DOHH2 (cell line): ENCODE measurements around the gene ARMC9.
"Not testable (repeated sequence)": the region's sequence is repeated elsewhere in the genome, so short reads cannot be mapped to it uniquely, and the experiment has no call there.

Experiments
- H3F3A ChIP-seq: fragments of 200-600 bp; sonication (generic), shearing (Covaris generic); 2 replicates; pipeline ENCODE4 v1.6.0; 2016; ENCODE audit warnings: antibody characterized with exemption, mild to moderate bottlenecking; ENCODE audit not compliant: control insufficient read depth, insufficient read depth
- H3K27ac ChIP-seq: fragments of 200-600 bp; sonication (generic); 2 replicates; pipeline ENCODE4 v1.5.1; 2014; ENCODE audit warnings: low read depth, mild to moderate bottlenecking, low read length, moderate library complexity
- H3K27me3 ChIP-seq: fragments of 200-600 bp; sonication (generic); 2 replicates; pipeline ENCODE4 v1.6.1; 2014; ENCODE audit warnings: mild to moderate bottlenecking, low read length, mixed read lengths; ENCODE audit not compliant: control insufficient read depth
- H3K36me3 ChIP-seq: fragments of 200-600 bp; sonication (generic); 2 replicates; pipeline ENCODE4 v1.6.1; 2014; ENCODE audit warnings: mild to moderate bottlenecking, low read length, moderate library complexity, mixed read lengths; ENCODE audit not compliant: control insufficient read depth
- H3K4me1 ChIP-seq: fragments of 200-600 bp; sonication (generic); 2 replicates; pipeline ENCODE4 v1.6.1; 2014; ENCODE audit warnings: mild to moderate bottlenecking, low read length, mixed read lengths; ENCODE audit not compliant: control insufficient read depth
- H3K4me2 ChIP-seq: fragments of 200-600 bp; sonication (generic); 2 replicates; pipeline ENCODE4 v1.6.0; 2014; ENCODE audit warnings: mild to moderate bottlenecking, low read length, moderate library complexity
- H3K4me3 ChIP-seq: fragments of 200-600 bp; sonication (generic); 2 replicates; pipeline ENCODE4 v1.5.1; 2014; ENCODE audit warnings: mild to moderate bottlenecking, low read length, mixed read lengths
- H3K79me2 ChIP-seq: fragments of 200-600 bp; sonication (generic); 2 replicates; pipeline ENCODE4 v1.6.1; 2014; ENCODE audit warnings: mild to moderate bottlenecking, low read length, mixed read lengths; ENCODE audit not compliant: control insufficient read depth
- H3K9me2 ChIP-seq: fragments of 200-600 bp; sonication (generic); replicated peaks from 2 replicates; pipeline ENCODE4 v1.6.1; 2014; ENCODE audit warnings: mild to moderate bottlenecking, low read length, mixed read lengths; ENCODE audit not compliant: control insufficient read depth
- H3K9me3 ChIP-seq: fragments of 200-600 bp; sonication (generic); 2 replicates; pipeline ENCODE4 v1.6.1; 2014; ENCODE audit warnings: antibody characterized with exemption, low read length, mixed read lengths; ENCODE audit not compliant: control insufficient read depth, insufficient read depth
- H4K20me1 ChIP-seq: fragments of 200-600 bp; sonication (generic); 2 replicates; pipeline ENCODE4 v1.6.0; 2014; ENCODE audit warnings: low read depth, mild to moderate bottlenecking, antibody characterized with exemption, low read length, moderate library complexity; ENCODE audit not compliant: control insufficient read depth, insufficient read depth
- CTCF ChIP-seq: fragments of 200-600 bp; sonication (generic); IDR thresholded peaks from one replicate; pipeline ENCODE4 v1.5.1; 2014; ENCODE audit warnings: antibody characterized with exemption, mild to moderate bottlenecking, low read depth, low read length; ENCODE audit not compliant: poor library complexity, severe bottlenecking
- EZH2phosphoT487 ChIP-seq: fragments of 200-600 bp; sonication (generic); IDR thresholded peaks from 2 replicates; pipeline ENCODE4 v1.6.1; 2017; ENCODE audit warnings: borderline replicate concordance, mild to moderate bottlenecking, antibody characterized with exemption, low read length, moderate library complexity, mixed read lengths

The ARMC9 gene

DNA sequence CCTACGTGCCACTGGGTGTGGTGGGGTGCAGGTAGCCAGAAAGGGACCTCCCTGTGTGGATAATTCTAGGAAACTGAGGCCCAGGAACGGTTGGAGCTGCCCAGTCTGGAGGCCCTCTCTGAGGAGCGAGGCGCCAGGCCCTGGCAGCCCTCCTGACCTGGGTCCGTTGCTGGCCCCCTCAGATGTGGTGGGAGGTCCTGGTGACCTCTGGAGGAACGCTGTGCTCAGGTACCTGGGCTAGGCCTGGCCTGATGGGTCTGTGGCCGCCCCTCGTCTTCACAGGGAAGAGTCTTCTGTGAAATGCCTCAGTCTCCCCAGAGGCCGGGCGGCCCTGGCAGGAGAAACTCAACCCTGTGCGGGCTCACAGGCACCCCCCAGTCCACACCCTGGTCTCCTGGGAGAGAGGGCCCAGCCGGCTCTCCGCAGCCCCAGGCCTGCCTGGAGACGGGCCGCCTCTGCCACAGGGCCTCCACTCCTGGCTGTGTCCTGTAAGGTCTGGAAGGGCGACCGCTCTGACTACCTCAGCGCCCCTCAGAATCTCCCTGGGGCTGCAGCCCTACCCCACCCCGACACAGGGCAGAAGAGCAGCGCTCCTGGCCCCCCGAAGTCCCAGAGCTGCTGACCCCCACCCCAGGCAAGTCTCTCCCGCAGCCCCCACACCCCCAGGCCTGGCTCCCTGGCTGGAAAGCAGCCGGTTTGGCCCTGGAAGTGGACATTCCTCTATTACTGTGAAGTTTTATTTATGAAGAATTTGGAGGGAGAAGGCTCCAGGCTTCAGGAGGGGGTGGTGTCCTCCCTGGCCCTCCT is 200.8 kb downstream of the ARMC9 start:
- TF ChIP-seq EZH2phosphoT487 (no peak), CTCF (no peak)
- no peaks in the 10 kb centered on the region for H3K9me2 ChIP-seq
- H4K20me1 ChIP-seq: no peaks in the 10 kb centered on the region
- peaks cover 10% of the 10 kb centered on the region; the same call in 1 of the 2 replicates for H3K36me3 ChIP-seq
- no peaks in the 10 kb centered on the region for H3K27me3 ChIP-seq
- H3F3A ChIP-seq: peaks cover 8% of the 10 kb centered on the region
- no peak overlapping the region for H3K27ac ChIP-seq
- no peaks in the 10 kb centered on the region for H3K9me3 ChIP-seq
- H3K4me3 ChIP-seq: no peak overlapping the region
- peaks cover 24% of the 10 kb centered on the region for H3K4me1 ChIP-seq
- H3K79me2 ChIP-seq: peaks cover 19% of the 10 kb centered on the region
- no peak overlapping the region for H3K4me2 ChIP-seq

DNA sequence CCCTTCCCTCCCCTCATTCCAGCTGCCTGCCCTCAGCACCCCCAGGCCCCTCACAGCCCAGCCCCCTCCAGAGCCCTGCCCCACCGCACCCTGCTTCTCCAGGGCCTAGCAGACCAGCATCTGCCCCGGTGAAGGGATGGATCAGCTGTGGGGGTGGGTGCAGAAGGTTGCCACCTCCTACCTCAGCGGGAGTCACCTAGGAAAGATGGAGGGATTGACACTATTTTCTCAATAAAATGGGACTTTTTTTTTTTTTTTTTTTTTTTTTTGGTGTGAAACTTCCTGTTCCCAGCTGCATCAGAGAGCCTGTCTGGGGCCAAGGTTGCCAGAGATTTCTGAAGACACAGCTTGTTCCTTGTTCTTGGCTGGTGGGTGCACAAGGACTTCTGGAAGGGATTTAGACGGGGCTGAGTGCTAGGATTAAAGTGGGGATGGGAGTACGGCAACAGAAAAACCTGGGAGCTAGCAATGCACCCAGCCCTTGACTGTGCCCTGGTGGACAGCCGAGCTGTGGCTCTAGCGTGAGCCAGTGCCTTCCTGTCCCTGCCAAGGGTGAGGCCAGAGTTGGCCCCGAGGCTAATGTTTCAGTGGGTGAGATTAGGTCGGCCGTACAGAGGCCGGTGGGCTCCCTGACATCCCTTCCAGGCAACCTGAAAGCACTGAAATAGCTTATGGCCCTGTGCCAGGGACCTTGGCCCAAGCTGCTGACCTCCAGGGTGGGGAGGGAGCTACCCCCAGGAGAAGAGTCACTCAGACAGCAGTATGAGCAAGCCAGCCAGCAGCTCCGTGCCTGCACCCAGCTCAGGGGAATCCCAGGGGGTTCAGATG is 201.6 kb downstream of the ARMC9 start:
- Histone ChIP-seq H3K27me3 (no peaks in the 10 kb centered on the region), H3K9me3 (no peaks in the 10 kb centered on the region), H3K9me2 (no peaks in the 10 kb centered on the region), H4K20me1 (no peaks in the 10 kb centered on the region), H3K79me2 (peaks cover 14% of the 10 kb centered on the region), H3F3A (no peaks in the 10 kb centered on the region), H3K4me3 (no peak overlapping the region), H3K36me3 (peaks cover 9% of the 10 kb centered on the region; the same call in 1 of the 2 replicates), H3K27ac (no peak overlapping the region), H3K4me2 (no peak overlapping the region), H3K4me1 (peaks cover 18% of the 10 kb centered on the region)
- TF ChIP-seq EZH2phosphoT487 (no peak), CTCF (no peak)

GRCh38 chr2:231400681-231401080 is 202.2 kb downstream of the ARMC9 start:
- not testable (repeated sequence) for H3K27ac ChIP-seq

DNA sequence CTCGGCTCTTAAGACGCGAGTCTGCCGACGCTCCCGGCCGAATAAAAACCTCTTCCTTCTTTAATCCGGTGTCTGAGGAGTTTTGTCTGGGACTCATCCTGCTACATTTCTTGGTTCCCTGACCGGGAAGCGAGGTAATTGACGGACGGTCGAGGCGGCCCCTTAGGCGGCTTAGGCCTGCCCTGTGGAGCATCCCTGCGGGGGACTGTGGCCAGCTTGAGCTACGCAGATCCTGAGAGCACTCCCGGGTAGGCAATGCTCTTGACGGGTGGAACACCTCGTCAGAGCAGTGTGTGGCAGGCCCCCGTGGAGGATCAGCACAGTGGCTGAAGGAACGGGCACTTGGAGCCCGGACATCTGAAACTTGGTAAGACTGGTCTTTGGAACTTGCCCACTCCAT is 202.7 kb downstream of the ARMC9 start:
- not testable (repeated sequence) for H3K27ac ChIP-seq, H3K27me3 ChIP-seq, H3K9me2 ChIP-seq, H3K79me2 ChIP-seq, H3K4me3 ChIP-seq, H4K20me1 ChIP-seq, H3K4me2 ChIP-seq, H3K9me3 ChIP-seq, H3K36me3 ChIP-seq, H3F3A ChIP-seq
- H3K4me1 ChIP-seq: peaks cover 24% of the 10 kb centered on the region

More at GRCh38 chr2:231400681-231401080, 202.2 kb downstream of the ARMC9 start:
- not testable (repeated sequence) for H3K36me3 ChIP-seq, H3F3A ChIP-seq, H4K20me1 ChIP-seq, H3K27me3 ChIP-seq, H3K9me2 ChIP-seq, H3K4me2 ChIP-seq, H3K9me3 ChIP-seq, H3K4me3 ChIP-seq
- Histone ChIP-seq H3K79me2 (peaks cover 11% of the 10 kb centered on the region), H3K4me1 (peaks cover 21% of the 10 kb centered on the region)

GRCh38 chr2:231403421-231404182 is 205.2 kb downstream of the ARMC9 start:
- H3K4me2 ChIP-seq, H3K27ac ChIP-seq: not testable (repeated sequence)
- H3K4me1 ChIP-seq: peaks cover 26% of the 10 kb centered on the region

DNA sequence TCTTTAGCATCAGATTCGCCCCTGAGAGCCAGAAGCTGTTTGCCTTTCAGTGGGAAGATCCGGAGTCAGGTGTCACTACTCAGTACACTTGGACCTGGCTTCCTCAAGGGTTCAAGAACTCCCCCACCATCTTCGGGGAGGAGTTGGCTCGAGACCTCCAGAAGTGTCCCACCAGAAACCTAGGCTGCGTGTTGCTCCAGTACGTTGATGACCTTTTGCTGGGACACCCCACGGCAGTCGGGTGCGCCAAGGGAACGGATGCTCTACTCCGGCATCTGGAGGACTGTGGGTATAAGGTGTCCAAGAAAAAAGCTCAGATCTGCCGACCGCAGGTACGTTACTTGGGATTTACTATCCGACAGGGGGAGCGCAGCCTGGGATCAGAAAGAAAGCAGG is 205.8 kb downstream of the ARMC9 start:
- H3K9me3 ChIP-seq, H3K36me3 ChIP-seq, H3K27ac ChIP-seq, H3K79me2 ChIP-seq, H3K9me2 ChIP-seq, H3F3A ChIP-seq, H3K4me2 ChIP-seq, H3K4me3 ChIP-seq, H3K27me3 ChIP-seq, H4K20me1 ChIP-seq: not testable (repeated sequence)
- peaks cover 26% of the 10 kb centered on the region for H3K4me1 ChIP-seq

More at GRCh38 chr2:231403421-231404182, 205.2 kb downstream of the ARMC9 start:
- H3K9me2 ChIP-seq, H3F3A ChIP-seq, H3K79me2 ChIP-seq, H3K36me3 ChIP-seq, H3K4me3 ChIP-seq, H3K9me3 ChIP-seq, H3K27me3 ChIP-seq, H4K20me1 ChIP-seq: not testable (repeated sequence)
